Adrenal gland (tissue), 12 donors: Measurements from ENCODE around the gene CAPN15. TPM values are rescaled to one million over a fixed set of nuclear protein-coding genes. Genes with fewer than 3 reads are reported as not detected.

ENCODE experiments used
- DNase-seq, 7 donors: peaks; one replicate each; pipeline ENCODE4 v3.0.0-alpha.2; 2019 to 2020
- H3K27ac ChIP-seq, 5 donors: fragments of 200-600 bp; sonication (generic) in 4 of 5; 1 replicate in 3 of 5; 2 replicates in 2 of 5; pipeline versions ENCODE4 v1.5.1 to v1.8.0; 2016 to 2020; ENCODE audit warnings: mild to moderate bottlenecking in 1 of 5
- H3K27me3 ChIP-seq: fragments of 200-600 bp; 2 replicates; pipeline ENCODE4 v1.8.0; 2021
- H3K36me3 ChIP-seq, 2 donors: fragments of 200-600 bp; replicated peaks in 1 of 2; 1 replicate in 1 of 2; 2 replicates in 1 of 2; pipeline versions ENCODE4 v1.5.1 to v1.8.0; 2018 to 2022
- H3K4me1 ChIP-seq, 2 donors: fragments of 200-600 bp; replicated peaks in 1 of 2; 1 replicate in 1 of 2; 2 replicates in 1 of 2; pipeline versions ENCODE4 v1.5.1 to v1.8.0; 2018 to 2021
- H3K4me3 ChIP-seq, 4 donors: fragments of 200-600 bp; sonication (generic) in 3 of 4; one replicate each; pipeline ENCODE4 v1.5.1; 2016 to 2018
- H3K9me3 ChIP-seq, 3 donors: fragments of 200-600 bp; sonication (generic) in 1 of 3; replicated peaks in 1 of 3; 1 replicate in 2 of 3; 2 replicates in 1 of 3; pipeline versions ENCODE4 v1.5.1 to v1.8.0; 2016 to 2021
- POLR2A ChIP-seq, 2 donors: fragments of 450-650 bp; IDR thresholded peaks; one replicate each; pipeline ENCODE4 v1.6.1; 2017; ENCODE audit warnings: antibody characterized with exemption in 2 of 2, mild to moderate bottlenecking in 2 of 2, moderate library complexity in 1 of 2
- WGBS, 4 donors: extraction: QIAGEN DNeasy Blood & Tissue Kit in 2 of 4; methylation state at CpG; one replicate each; pipeline versions ENCODE4 v1.1.5 to v1.1.7; 2013 to 2017; 5-methylcytosine and 5-hydroxymethylcytosine counted together
- intact Hi-C, 2 donors: fragments of 100-400 bp; cut with DNase I; formaldehyde crosslinking; loops; one replicate each; pipeline versions ENCODE4 v1.14.1 to v1.15.0; 2022 to 2023
- polyA plus RNA-seq, 3 donors: library from polyadenylated mRNA; stranded (reverse); fragments of 200-250 nt in 2 of 3; fragments of 350-450 nt in 1 of 3; fragmentation: Illumina TruSeq in 1 of 3; extraction: RNeasy Lipid Tissue Mini Kit (QIAGEN cat#74804) in 1 of 3; gene quantifications; one replicate each; pipeline ENCODE4 v1.2.3, GENCODE V29; 2013 to 2014
- total RNA-seq, 9 donors: library from RNA; depleted of rRNA in 4 of 9; stranded (reverse); fragments of >200 nt in 4 of 9; fragments of 120-200 nt in 1 of 9; fragmentation: NEBNext Ultra II Directional in 1 of 9; extraction: Animal tissue kit (Norgen Biotek cat#: 25700) in 1 of 9; gene quantifications; one replicate each; pipeline versions ENCODE4 v1.1.0 to v1.2.4, GENCODE V29; 2013 to 2023
- TF ChIP-seq, protein P1 (sequence below), 6 experiments: fragments of 450-650 bp in 4 of 6; fragments of 200-600 bp in 2 of 6; sonication (generic) in 1 of 6; IDR thresholded peaks; 1 replicate in 5 of 6; 2 replicates in 1 of 6; pipeline versions ENCODE4 v1.5.1 to v1.8.0; 2016 to 2021; ENCODE audit warnings: antibody characterized with exemption in 6 of 6, mild to moderate bottlenecking in 2 of 6, moderate library complexity in 1 of 6
- donor health status: healthy with polysubstance abuse.
- donor health status: Bipolar disorder and iron deficiency.
- donor health status: DM: yes; HTN: yes; CAD: no.
- donor health status: DM: no; HTN: no; CAD: no.
- donor health status: DM: no; HTN: no; CAD: no.
- donor health status: DM: yes; HTN: yes; CAD: no.

CAPN15 gene
- total and polyA plus RNA-seq, 12 donors: 2.3 to 91.8 (median 43.0) TPM

- peak; percentile 56 to 82 (median 73) for DNase-seq
- Histone ChIP-seq H3K27me3 (no peaks in the 10 kb centered on the region), H3K27ac (peak overlapping the region in 2 of 5 donors; percentile 0 to 1), H3K4me3 (no peak overlapping the region), H3K4me1 (peaks cover 11 to 25% of the 10 kb centered on the region in 2 donors), H3K36me3 (no peaks in the 10 kb centered on the region), H3K9me3 (no peaks in the 10 kb centered on the region)
- 68 to 100% (median 71%) methylated on average over 6 to 39 of the region's 39 CpGs for WGBS, 4 donors
- TF ChIP-seq POLR2A (IDR thresholded peaks at IDR 0.05): no peak
- TF ChIP-seq, protein P1, sequence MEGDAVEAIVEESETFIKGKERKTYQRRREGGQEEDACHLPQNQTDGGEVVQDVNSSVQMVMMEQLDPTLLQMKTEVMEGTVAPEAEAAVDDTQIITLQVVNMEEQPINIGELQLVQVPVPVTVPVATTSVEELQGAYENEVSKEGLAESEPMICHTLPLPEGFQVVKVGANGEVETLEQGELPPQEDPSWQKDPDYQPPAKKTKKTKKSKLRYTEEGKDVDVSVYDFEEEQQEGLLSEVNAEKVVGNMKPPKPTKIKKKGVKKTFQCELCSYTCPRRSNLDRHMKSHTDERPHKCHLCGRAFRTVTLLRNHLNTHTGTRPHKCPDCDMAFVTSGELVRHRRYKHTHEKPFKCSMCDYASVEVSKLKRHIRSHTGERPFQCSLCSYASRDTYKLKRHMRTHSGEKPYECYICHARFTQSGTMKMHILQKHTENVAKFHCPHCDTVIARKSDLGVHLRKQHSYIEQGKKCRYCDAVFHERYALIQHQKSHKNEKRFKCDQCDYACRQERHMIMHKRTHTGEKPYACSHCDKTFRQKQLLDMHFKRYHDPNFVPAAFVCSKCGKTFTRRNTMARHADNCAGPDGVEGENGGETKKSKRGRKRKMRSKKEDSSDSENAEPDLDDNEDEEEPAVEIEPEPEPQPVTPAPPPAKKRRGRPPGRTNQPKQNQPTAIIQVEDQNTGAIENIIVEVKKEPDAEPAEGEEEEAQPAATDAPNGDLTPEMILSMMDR (IDR thresholded peaks at IDR 0.05): no peak
- intact Hi-C loops: no loop called here
Observed at GRCh38 chr16:535446-536405, 8.2 kb downstream of the CAPN15 start.

GRCh38 chr16:536746-537145, 9.2 kb downstream of the CAPN15 start:
- Histone ChIP-seq H3K4me3 (no peak overlapping the region), H3K4me1 (peaks cover 11 to 25% of the 10 kb centered on the region in 2 donors), H3K9me3 (no peaks in the 10 kb centered on the region), H3K36me3 (no peaks in the 10 kb centered on the region), H3K27ac (no peak overlapping the region), H3K27me3 (no peaks in the 10 kb centered on the region)
- no peak for TF ChIP-seq POLR2A (IDR thresholded peaks at IDR 0.05)
- TF ChIP-seq, protein P1 (IDR thresholded peaks at IDR 0.05): no peak
- intact Hi-C loops: no loop called here
- 89 to 93% (median 92%) methylated on average over 17 of the region's 17 CpGs for WGBS, 4 donors
- DNase-seq: no peak

DNA sequence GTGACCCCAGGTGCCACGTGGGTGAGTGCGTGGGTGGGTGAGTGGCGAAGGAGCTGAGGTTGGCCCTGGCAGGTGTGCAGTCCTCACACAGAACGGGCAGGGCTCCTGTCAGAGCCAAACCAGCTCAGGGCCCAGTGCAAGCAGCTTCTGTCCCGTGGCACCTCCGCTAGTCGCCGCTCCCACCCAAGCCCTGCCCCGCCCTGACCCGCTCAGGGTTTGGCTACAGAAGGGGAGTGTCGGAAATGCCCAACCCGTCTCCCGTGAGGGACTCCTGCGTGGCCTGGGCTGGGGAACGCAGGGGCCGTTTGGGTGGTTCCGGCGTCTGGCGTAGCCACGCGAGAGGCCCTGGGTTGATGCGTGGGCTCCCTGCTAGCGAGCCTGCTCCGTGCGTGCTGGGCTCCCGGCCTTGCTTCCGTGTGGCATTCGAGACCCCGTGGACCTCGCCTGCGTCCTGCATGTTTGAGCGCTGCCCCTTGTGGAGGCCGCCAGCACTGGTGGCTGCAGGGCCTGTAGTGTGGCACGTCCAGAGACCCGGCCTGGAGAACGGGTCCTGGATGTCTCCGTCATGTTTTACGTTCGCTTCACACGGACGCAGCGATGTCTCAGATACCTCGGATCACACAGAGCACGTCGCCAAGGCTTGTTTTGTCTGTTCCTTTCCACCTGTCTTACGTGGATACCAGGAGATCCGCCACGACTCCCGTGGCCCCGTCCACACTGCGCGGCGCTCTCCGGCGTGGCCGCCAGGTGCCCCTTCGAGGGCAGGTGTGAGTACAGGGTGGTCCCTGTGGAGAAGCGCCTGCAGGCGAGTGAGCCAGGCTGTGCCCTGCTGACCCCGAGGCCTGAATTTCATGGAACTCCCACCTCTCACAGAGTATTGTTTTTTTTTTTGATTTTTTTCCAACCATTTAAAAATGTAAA, 10.2 kb downstream of the CAPN15 start:
- intact Hi-C loops: no loop called here
- Histone ChIP-seq H3K9me3 (no peaks in the 10 kb centered on the region), H3K27me3 (no peaks in the 10 kb centered on the region), H3K4me1 (peaks cover 11 to 25% of the 10 kb centered on the region in 2 donors), H3K36me3 (no peaks in the 10 kb centered on the region), H3K4me3 (no peak overlapping the region), H3K27ac (no peak overlapping the region)
- DNase-seq: no peak
- TF ChIP-seq POLR2A (IDR thresholded peaks at IDR 0.05): no peak
- TF ChIP-seq, protein P1 (IDR thresholded peaks at IDR 0.05): no peak
- 93 to 96% (median 95%) methylated on average over 34 to 60 of the region's 60 CpGs for WGBS, 4 donors
